SJCRH30 (cell line): Measurements from ENCODE around the gene SEC22A. TPM values are rescaled to one million over a fixed set of nuclear protein-coding genes. Genes with fewer than 3 reads are reported as not detected.

Experiments
- DNase-seq, 2 experiments: peaks; one replicate each; pipeline ENCODE4 v3.0.0-alpha.2; 2015 to 2020
- H3K27ac ChIP-seq: fragments of 250-450 bp; sonication (Bioruptor Pico); 2 replicates; pipeline ENCODE4 v1.5.1; 2020; ENCODE audit warnings: mild to moderate bottlenecking, moderate library complexity
- H3K27me3 ChIP-seq: fragments of 250-450 bp; sonication (Bioruptor Pico); 2 replicates; pipeline ENCODE4 v1.5.1; 2020; ENCODE audit warnings: mild to moderate bottlenecking, moderate library complexity
- H3K36me3 ChIP-seq: fragments of 250-450 bp; sonication (Bioruptor Pico); 2 replicates; pipeline ENCODE4 v1.5.1; 2020; ENCODE audit warnings: mild to moderate bottlenecking, moderate library complexity
- H3K4me1 ChIP-seq: fragments of 250-450 bp; sonication (Bioruptor Pico); 2 replicates; pipeline ENCODE4 v1.5.1; 2020; ENCODE audit warnings: mild to moderate bottlenecking, moderate library complexity
- H3K4me3 ChIP-seq: fragments of 250-450 bp; sonication (Bioruptor Pico); 2 replicates; pipeline ENCODE4 v1.5.1; 2020; ENCODE audit warnings: mild to moderate bottlenecking, moderate library complexity
- H3K9me3 ChIP-seq: fragments of 250-450 bp; sonication (Bioruptor Pico); replicated peaks from 2 replicates; pipeline ENCODE4 v1.5.1; 2020; ENCODE audit warnings: mild to moderate bottlenecking, moderate library complexity
- total RNA-seq: library from RNA; depleted of rRNA; stranded (reverse); fragments of >200 nt; shearing (Covaris generic); gene quantifications from 2 replicates; pipeline ENCODE4 v1.2.3, GENCODE V29; 2014

SEC22A gene
- total RNA-seq, 1 experiment from 2014 or later = 35.3 TPM

DNA sequence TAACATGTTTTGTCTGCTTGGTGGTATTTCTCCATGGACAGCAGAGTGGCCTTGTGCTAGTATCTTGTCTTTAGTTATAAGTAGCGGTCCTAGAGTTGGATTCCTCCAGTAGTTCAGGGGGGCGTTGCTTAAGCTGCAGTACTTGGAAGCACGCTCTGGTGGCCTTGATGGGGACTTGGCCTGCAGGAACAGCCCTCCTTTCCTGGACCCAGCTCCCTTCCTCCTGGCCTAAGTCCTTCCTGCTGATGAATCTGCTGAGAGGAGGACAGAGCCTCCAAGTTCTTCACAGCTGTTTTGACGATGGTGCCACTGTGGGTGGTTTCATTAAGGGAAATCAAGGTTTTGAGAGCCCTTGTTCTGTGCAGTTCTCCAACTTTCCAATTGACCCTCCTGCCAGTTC, 38.6 kb upstream of the SEC22A start:
- no peak overlapping the region for H3K4me3 ChIP-seq
- H3K36me3 ChIP-seq = peaks cover 12% of the 10 kb centered on the region; the same call in 1 of the 2 replicates
- H3K27me3 ChIP-seq = no peaks in the 10 kb centered on the region
- no peak overlapping the region for H3K27ac ChIP-seq
- DNase-seq = no peak
- H3K4me1 ChIP-seq = no peaks in the 10 kb centered on the region
- H3K9me3 ChIP-seq = 0 out of 2 replicates have a peak, but pooled peaks cover 6% of the 10 kb centered on the region

DNA sequence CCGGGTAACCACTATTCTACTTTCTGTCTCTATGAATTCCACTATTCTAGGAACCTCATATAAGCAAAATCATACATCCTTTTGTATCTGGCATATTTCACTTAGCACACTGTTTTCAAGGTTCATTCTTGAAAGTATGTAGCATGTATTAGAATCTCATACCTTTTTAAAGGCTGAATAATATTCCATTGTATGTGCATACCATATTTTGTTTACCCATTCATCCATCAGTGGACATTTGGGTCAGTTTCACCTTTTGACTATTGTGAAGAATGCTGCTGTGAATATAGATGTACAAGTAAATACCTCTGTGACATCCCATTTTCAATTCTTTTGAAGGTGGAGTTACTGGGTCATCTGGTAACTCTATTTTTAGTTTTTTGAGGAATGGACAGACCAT, 36.6 kb upstream of the SEC22A start:
- H3K4me1 ChIP-seq = no peaks in the 10 kb centered on the region
- H3K27ac ChIP-seq = no peak overlapping the region
- H3K27me3 ChIP-seq = no peaks in the 10 kb centered on the region
- DNase-seq = no peak
- peaks cover 12% of the 10 kb centered on the region; the same call in 1 of the 2 replicates for H3K36me3 ChIP-seq
- 0 out of 2 replicates have a peak, but pooled peaks cover 6% of the 10 kb centered on the region for H3K9me3 ChIP-seq
- no peak overlapping the region for H3K4me3 ChIP-seq

DNA sequence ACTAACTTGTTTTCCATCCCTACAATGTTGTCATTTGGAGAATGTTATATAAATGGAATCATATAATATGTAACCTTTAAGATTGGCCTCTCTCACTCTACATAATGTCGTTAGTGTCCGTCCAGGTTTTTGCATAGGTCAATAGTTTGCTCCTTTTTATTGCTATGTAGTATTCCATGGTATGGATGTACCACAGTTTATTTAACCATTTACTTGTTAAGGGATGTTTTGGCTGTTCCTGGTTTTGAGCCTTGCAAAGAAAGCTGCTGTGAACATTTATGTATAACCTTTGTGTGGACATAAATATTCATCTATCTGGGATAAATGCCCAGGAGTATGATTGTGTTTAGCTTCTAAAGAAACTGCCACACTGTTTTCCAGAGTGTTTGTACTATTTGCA, 34.1 kb upstream of the SEC22A start:
- Histone ChIP-seq H3K36me3 (peaks cover 5% of the 10 kb centered on the region; the same call in 1 of the 2 replicates), H3K27me3 (no peaks in the 10 kb centered on the region)
- DNase-seq = no peak

GRCh38 chr3:123168122-123168521, 33.6 kb upstream of the SEC22A start:
- Histone ChIP-seq H3K27me3 (no peaks in the 10 kb centered on the region), H3K4me1 (no peaks in the 10 kb centered on the region), H3K9me3 (0 out of 2 replicates have a peak, but pooled peaks cover 6% of the 10 kb centered on the region), H3K36me3 (peaks cover 5% of the 10 kb centered on the region; the same call in 1 of the 2 replicates), H3K4me3 (no peak overlapping the region), H3K27ac (no peak overlapping the region)
- DNase-seq = no peak

More for the DNA sequence above, 34.1 kb upstream of the SEC22A start:
- 0 out of 2 replicates have a peak, but pooled peaks cover 6% of the 10 kb centered on the region for H3K9me3 ChIP-seq
- H3K4me1 ChIP-seq = no peaks in the 10 kb centered on the region
- no peak overlapping the region for H3K27ac ChIP-seq
- no peak overlapping the region for H3K4me3 ChIP-seq

DNA sequence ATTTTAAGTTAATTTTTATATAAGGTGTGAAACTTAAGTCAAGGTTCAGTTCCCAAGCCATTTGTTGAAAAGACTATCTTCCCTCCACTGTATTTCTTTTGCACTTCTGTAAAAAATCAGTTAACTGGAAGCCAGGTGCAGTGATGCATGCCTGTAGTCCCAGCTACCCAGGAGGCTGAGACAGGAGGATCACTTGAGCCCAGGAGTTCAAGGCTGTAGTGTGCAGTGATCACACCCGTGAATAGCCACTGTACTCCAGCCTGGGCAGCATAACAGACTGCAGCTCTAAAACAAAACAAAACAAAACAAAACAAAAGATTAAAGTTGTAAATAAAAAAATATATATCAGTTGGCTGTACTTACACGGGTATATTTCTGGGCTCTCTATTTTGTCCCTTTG, 33.1 kb upstream of the SEC22A start:
- DNase-seq = no peak
- Histone ChIP-seq H3K9me3 (0 out of 2 replicates have a peak, but pooled peaks cover 6% of the 10 kb centered on the region), H3K27ac (no peak overlapping the region), H3K4me1 (no peaks in the 10 kb centered on the region), H3K27me3 (no peaks in the 10 kb centered on the region), H3K4me3 (no peak overlapping the region), H3K36me3 (peaks cover 5% of the 10 kb centered on the region; the same call in 1 of the 2 replicates)

GRCh38 chr3:123169492-123169929, 32.2 kb upstream of the SEC22A start:
- Histone ChIP-seq H3K36me3 (peaks cover 5% of the 10 kb centered on the region; the same call in 1 of the 2 replicates), H3K27ac (no peak overlapping the region), H3K27me3 (no peaks in the 10 kb centered on the region), H3K9me3 (0 out of 2 replicates have a peak, but pooled peaks cover 6% of the 10 kb centered on the region), H3K4me1 (no peaks in the 10 kb centered on the region), H3K4me3 (no peak overlapping the region)
- no peak for DNase-seq

DNA sequence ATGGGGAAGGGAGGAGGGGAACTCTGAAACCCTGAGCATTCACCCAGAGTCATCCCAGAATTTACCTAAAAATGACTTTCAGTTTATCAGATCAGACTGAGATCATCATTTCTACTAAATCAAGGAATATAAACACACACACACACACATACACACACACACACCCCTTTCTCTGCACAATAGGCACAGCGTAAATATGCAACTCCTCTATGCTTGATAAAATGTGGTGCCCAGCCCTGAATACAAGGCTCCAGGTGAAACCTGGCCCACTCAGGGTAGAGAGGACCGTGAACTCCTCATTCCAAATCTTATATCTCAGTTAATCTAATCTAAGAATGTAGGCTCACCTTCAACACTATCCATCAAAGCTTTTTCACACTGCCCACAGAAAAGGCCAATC, 31.8 kb upstream of the SEC22A start:
- no peak for DNase-seq

GRCh38 chr3:123180791-123181190, 21.0 kb upstream of the SEC22A start:
- no peaks in the 10 kb centered on the region for H3K36me3 ChIP-seq
- H3K9me3 ChIP-seq = no peaks in the 10 kb centered on the region; the same call in 1 of the 2 replicates
- H3K27ac ChIP-seq = no peak overlapping the region
- no peaks in the 10 kb centered on the region for H3K4me1 ChIP-seq
- H3K4me3 ChIP-seq = no peak overlapping the region
- DNase-seq = no peak
- H3K27me3 ChIP-seq = no peaks in the 10 kb centered on the region

More for the DNA sequence above, 31.8 kb upstream of the SEC22A start:
- H3K4me3 ChIP-seq = no peak overlapping the region
- peaks cover 5% of the 10 kb centered on the region; the same call in 1 of the 2 replicates for H3K36me3 ChIP-seq
- H3K27ac ChIP-seq = no peak overlapping the region
- H3K9me3 ChIP-seq = 0 out of 2 replicates have a peak, but pooled peaks cover 6% of the 10 kb centered on the region
- no peaks in the 10 kb centered on the region for H3K4me1 ChIP-seq
- no peaks in the 10 kb centered on the region; the same call in 1 of the 2 replicates for H3K27me3 ChIP-seq

GRCh38 chr3:123186695-123187094, 15.0 kb upstream of the SEC22A start:
- Histone ChIP-seq H3K36me3 (no peaks in the 10 kb centered on the region), H3K4me1 (no peaks in the 10 kb centered on the region), H3K4me3 (no peak overlapping the region), H3K27me3 (no peaks in the 10 kb centered on the region), H3K27ac (no peak overlapping the region), H3K9me3 (no peaks in the 10 kb centered on the region)
- no peak for DNase-seq

DNA sequence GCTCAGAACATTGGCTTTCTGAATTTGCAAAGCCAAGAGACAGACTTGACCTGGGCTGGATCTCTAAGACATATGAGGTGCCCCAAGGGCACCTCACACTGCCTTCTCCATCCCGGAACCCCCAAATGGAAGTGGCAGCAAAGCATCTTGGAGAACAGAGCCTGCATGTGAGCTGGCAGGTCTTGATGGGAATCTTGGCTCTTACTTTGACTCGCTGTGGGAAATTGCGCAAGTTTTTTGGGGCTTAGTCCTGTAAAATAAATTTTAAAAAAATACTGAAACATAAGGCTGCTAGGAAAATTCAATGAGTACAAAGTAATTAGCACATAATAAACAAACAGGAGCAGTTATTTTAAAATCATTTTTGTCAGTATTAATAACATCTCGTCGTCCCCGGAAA, 13.7 kb upstream of the SEC22A start:
- Histone ChIP-seq H3K27ac (no peak overlapping the region), H3K36me3 (no peaks in the 10 kb centered on the region), H3K9me3 (no peaks in the 10 kb centered on the region), H3K4me3 (no peak overlapping the region), H3K27me3 (no peaks in the 10 kb centered on the region), H3K4me1 (no peaks in the 10 kb centered on the region)
- no peak for DNase-seq

- Histone ChIP-seq H3K36me3 (no peaks in the 10 kb centered on the region), H3K9me3 (0 out of 2 replicates have a peak, but pooled peaks cover 3% of the 10 kb centered on the region), H3K27me3 (no peaks in the 10 kb centered on the region), H3K27ac (no peak overlapping the region), H3K4me1 (no peaks in the 10 kb centered on the region), H3K4me3 (no peak overlapping the region)
- no peak for DNase-seq
Observed at GRCh38 chr3:123193448-123194101, 8.2 kb upstream of the SEC22A start.

GRCh38 chr3:123194552-123194951, 7.2 kb upstream of the SEC22A start:
- Histone ChIP-seq H3K36me3 (no peaks in the 10 kb centered on the region), H3K27ac (no peak overlapping the region), H3K4me1 (no peaks in the 10 kb centered on the region), H3K27me3 (no peaks in the 10 kb centered on the region), H3K9me3 (0 out of 2 replicates have a peak, but pooled peaks cover 4% of the 10 kb centered on the region), H3K4me3 (no peak overlapping the region)
- peak; percentile 38 to 60 for DNase-seq

DNA sequence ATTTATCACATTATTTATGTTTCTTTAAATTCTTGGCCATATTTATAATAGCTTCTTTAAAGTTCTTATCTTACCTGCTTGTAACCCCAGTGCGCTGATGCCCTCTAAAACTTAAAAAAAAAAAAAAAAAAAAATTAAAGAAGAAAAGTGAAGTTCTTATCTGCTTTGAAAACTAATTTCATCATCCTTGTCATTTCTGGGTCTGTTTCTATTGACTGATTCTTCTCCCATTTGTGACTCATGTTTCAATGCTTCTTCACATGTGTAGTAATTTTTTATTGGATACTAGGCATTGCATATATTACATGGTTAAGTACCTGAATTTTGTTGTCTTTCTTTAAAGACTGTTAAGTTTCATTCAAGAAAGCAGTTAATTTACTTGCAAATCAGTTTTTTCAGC, 3.4 kb upstream of the SEC22A start:
- no peak for DNase-seq
- Histone ChIP-seq H3K27me3 (no peaks in the 10 kb centered on the region), H3K27ac (no peak overlapping the region), H3K36me3 (no peaks in the 10 kb centered on the region), H3K4me1 (no peaks in the 10 kb centered on the region), H3K4me3 (no peak overlapping the region), H3K9me3 (0 out of 2 replicates have a peak, but pooled peaks cover 4% of the 10 kb centered on the region)

- no peak for DNase-seq
- Histone ChIP-seq H3K27me3 (no peaks in the 10 kb centered on the region), H3K9me3 (0 out of 2 replicates have a peak, but pooled peaks cover 4% of the 10 kb centered on the region), H3K4me3 (peak overlapping the region; percentile 99), H3K27ac (peak overlapping the region; percentile 14; the same call in 1 of the 2 replicates), H3K4me1 (no peaks in the 10 kb centered on the region), H3K36me3 (no peaks in the 10 kb centered on the region)
Observed at GRCh38 chr3:123201223-123201556, 553 bp upstream of the SEC22A start.

GRCh38 chr3:123202451-123202850, 708 bp downstream of the SEC22A start:
- no peaks in the 10 kb centered on the region for H3K4me1 ChIP-seq
- H3K4me3 ChIP-seq = peak overlapping the region; percentile 99
- H3K9me3 ChIP-seq = 0 out of 2 replicates have a peak, but pooled peaks cover 4% of the 10 kb centered on the region
- no peaks in the 10 kb centered on the region for H3K27me3 ChIP-seq
- H3K36me3 ChIP-seq = no peaks in the 10 kb centered on the region
- peak in 1 of 2 experiments; percentile 23 for DNase-seq
- no peak overlapping the region; the same call in 1 of the 2 replicates for H3K27ac ChIP-seq
